ENCODE measurements around the gene DOCK4.

DNA sequence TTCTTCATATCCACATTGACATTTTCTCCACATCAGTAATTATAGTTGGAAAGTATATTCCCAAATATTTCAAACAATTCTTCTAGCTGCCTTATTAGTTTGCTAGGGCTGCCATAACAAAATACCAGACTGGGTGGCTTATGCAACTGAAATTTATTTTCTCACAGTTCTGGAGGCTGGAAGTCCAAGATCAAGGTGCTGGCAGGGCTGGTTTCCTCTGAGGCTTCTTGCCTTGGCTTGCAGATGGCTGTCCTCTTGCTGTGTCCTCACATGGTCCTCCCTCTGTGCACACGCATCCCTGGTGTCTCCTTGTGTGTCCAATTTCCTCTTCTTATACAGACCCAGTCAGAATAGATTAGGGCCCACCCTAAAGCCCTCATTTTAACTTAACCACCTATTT lies 34.5 kb downstream of the DOCK4 start:
- TF ChIP-seq EP300 (IDR thresholded peaks at IDR 0.05; ENCODE audit: borderline replicate concordance) (no peak), CEBPB (IDR thresholded peaks at IDR 0.05) (no peak), TEAD4 (IDR thresholded peaks at IDR 0.05) (no peak), YY1 (IDR thresholded peaks at IDR 0.05; ENCODE audit: low read depth) (no peak), TAF1 (IDR thresholded peaks at IDR 0.05; ENCODE audit: low read depth) (no peak), RAD21 (IDR thresholded peaks at IDR 0.05; ENCODE audit: low read depth) (no peak)
- TF ChIP-seq, protein P1, sequence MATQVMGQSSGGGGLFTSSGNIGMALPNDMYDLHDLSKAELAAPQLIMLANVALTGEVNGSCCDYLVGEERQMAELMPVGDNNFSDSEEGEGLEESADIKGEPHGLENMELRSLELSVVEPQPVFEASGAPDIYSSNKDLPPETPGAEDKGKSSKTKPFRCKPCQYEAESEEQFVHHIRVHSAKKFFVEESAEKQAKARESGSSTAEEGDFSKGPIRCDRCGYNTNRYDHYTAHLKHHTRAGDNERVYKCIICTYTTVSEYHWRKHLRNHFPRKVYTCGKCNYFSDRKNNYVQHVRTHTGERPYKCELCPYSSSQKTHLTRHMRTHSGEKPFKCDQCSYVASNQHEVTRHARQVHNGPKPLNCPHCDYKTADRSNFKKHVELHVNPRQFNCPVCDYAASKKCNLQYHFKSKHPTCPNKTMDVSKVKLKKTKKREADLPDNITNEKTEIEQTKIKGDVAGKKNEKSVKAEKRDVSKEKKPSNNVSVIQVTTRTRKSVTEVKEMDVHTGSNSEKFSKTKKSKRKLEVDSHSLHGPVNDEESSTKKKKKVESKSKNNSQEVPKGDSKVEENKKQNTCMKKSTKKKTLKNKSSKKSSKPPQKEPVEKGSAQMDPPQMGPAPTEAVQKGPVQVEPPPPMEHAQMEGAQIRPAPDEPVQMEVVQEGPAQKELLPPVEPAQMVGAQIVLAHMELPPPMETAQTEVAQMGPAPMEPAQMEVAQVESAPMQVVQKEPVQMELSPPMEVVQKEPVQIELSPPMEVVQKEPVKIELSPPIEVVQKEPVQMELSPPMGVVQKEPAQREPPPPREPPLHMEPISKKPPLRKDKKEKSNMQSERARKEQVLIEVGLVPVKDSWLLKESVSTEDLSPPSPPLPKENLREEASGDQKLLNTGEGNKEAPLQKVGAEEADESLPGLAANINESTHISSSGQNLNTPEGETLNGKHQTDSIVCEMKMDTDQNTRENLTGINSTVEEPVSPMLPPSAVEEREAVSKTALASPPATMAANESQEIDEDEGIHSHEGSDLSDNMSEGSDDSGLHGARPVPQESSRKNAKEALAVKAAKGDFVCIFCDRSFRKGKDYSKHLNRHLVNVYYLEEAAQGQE (IDR thresholded peaks at IDR 0.05; ENCODE audit: low read depth) = no peak
- TF ChIP-seq, protein P2, sequence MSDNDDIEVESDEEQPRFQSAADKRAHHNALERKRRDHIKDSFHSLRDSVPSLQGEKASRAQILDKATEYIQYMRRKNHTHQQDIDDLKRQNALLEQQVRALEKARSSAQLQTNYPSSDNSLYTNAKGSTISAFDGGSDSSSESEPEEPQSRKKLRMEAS (IDR thresholded peaks at IDR 0.05) = no peak
